HCT116 (cell line): ENCODE data around the gene LMBR1.

Experiments
- EGR1 ChIP-seq: IDR thresholded peaks from 2 replicates; pipeline ENCODE4 v1.6.1; 2012; ENCODE audit warnings: low read depth
- EZH2phosphoT487 ChIP-seq: fragments of 200-600 bp; IDR thresholded peaks from 2 replicates; pipeline ENCODE4 v1.6.1; 2018; ENCODE audit warnings: antibody characterized with exemption, borderline replicate concordance
- POLR2A ChIP-seq: IDR thresholded peaks from 2 replicates; pipeline ENCODE4 v1.7.0; 2011; ENCODE audit warnings: borderline replicate concordance; ENCODE audit not compliant: insufficient read depth, insufficient read length; ENCODE audit errors: extremely low read depth
- RAD21 ChIP-seq: IDR thresholded peaks from 2 replicates; pipeline ENCODE4 v1.6.1; 2012; ENCODE audit warnings: low read depth, mild to moderate bottlenecking
- TCF7L2 ChIP-seq: IDR thresholded peaks from 2 replicates; pipeline ENCODE4 v1.7.0; 2011; ENCODE audit warnings: borderline replicate concordance, inconsistent platforms; ENCODE audit not compliant: insufficient read depth, insufficient read length; ENCODE audit errors: extremely low read depth
- YY1 ChIP-seq: IDR thresholded peaks from 2 replicates; pipeline ENCODE4 v1.6.1; 2011; ENCODE audit warnings: low read length, low read depth, moderate library complexity, mild to moderate bottlenecking; ENCODE audit not compliant: insufficient replicate concordance; ENCODE audit errors: extremely low read depth
- TF ChIP-seq, protein P1 (sequence below), 3 experiments: fragments of 200-600 bp in 1 of 3; sonication (generic) in 1 of 3; IDR thresholded peaks in 2 of 3; conservative IDR thresholded peaks in 1 of 3; 2 replicates each; pipeline ENCODE4 v1.5.1; 2012 to 2017; ENCODE audit warnings: low read depth in 2 of 3, low read length in 2 of 3, antibody characterized with exemption in 1 of 3, borderline replicate concordance in 1 of 3, control low read depth in 1 of 3, mild to moderate bottlenecking in 1 of 3, mixed read lengths in 1 of 3, mixed run types in 1 of 3, moderate library complexity in 1 of 3; ENCODE audit not compliant: insufficient read depth in 1 of 3
- TF ChIP-seq, protein P2 (sequence below): IDR thresholded peaks from 2 replicates; pipeline ENCODE4 v1.6.1; 2012; ENCODE audit warnings: low read depth

DNA sequence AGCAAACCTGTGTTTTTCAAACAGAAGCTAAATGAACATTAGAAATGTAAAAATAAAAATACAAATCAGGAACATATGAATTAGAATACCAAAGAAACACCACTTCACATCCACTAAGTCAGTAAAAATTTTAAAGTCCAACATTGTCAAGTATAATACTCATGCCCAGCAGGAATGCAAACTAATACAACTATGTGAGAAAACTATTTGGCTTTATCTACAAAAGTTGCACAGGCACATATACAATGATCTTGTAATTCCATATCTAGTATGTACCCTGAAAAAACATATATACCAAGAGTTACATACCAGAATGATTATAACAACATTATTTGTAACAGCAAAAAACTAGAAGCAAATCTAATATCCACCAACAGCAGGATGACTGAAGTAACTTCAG lies 161.3 kb downstream of the LMBR1 start:
- TF ChIP-seq, protein P1, sequence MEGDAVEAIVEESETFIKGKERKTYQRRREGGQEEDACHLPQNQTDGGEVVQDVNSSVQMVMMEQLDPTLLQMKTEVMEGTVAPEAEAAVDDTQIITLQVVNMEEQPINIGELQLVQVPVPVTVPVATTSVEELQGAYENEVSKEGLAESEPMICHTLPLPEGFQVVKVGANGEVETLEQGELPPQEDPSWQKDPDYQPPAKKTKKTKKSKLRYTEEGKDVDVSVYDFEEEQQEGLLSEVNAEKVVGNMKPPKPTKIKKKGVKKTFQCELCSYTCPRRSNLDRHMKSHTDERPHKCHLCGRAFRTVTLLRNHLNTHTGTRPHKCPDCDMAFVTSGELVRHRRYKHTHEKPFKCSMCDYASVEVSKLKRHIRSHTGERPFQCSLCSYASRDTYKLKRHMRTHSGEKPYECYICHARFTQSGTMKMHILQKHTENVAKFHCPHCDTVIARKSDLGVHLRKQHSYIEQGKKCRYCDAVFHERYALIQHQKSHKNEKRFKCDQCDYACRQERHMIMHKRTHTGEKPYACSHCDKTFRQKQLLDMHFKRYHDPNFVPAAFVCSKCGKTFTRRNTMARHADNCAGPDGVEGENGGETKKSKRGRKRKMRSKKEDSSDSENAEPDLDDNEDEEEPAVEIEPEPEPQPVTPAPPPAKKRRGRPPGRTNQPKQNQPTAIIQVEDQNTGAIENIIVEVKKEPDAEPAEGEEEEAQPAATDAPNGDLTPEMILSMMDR (IDR thresholded peaks at IDR 0.05 in 2 of 3, conservative IDR thresholded peaks at IDR 0.05 in 1 of 3; ENCODE audit: borderline replicate concordance in 1 of 3, insufficient read depth in 1 of 3, low read depth in 2 of 3, low read length in 2 of 3) = no peak
- TF ChIP-seq EGR1 (no peak), POLR2A (no peak), RAD21 (no peak), TCF7L2 (no peak), EZH2phosphoT487 (no peak), YY1 (no peak)
- TF ChIP-seq, protein P2, sequence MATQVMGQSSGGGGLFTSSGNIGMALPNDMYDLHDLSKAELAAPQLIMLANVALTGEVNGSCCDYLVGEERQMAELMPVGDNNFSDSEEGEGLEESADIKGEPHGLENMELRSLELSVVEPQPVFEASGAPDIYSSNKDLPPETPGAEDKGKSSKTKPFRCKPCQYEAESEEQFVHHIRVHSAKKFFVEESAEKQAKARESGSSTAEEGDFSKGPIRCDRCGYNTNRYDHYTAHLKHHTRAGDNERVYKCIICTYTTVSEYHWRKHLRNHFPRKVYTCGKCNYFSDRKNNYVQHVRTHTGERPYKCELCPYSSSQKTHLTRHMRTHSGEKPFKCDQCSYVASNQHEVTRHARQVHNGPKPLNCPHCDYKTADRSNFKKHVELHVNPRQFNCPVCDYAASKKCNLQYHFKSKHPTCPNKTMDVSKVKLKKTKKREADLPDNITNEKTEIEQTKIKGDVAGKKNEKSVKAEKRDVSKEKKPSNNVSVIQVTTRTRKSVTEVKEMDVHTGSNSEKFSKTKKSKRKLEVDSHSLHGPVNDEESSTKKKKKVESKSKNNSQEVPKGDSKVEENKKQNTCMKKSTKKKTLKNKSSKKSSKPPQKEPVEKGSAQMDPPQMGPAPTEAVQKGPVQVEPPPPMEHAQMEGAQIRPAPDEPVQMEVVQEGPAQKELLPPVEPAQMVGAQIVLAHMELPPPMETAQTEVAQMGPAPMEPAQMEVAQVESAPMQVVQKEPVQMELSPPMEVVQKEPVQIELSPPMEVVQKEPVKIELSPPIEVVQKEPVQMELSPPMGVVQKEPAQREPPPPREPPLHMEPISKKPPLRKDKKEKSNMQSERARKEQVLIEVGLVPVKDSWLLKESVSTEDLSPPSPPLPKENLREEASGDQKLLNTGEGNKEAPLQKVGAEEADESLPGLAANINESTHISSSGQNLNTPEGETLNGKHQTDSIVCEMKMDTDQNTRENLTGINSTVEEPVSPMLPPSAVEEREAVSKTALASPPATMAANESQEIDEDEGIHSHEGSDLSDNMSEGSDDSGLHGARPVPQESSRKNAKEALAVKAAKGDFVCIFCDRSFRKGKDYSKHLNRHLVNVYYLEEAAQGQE = no peak
